Activated CD8-positive, alpha-beta T cell treated with anti-CD3 and anti-CD28 coated beads for 36 hours (primary cell): ENCODE measurements around the gene JAG1. TPM values are rescaled to one million over a fixed set of nuclear protein-coding genes. Genes with fewer than 3 reads are reported as not detected.

Experiments used
- ATAC-seq: fragments of 200-7000 bp; cut with Tn5 transposase; one replicate; pipeline ENCODE4 v1.10.0; 2021; ENCODE audit warnings: mild to moderate bottlenecking, moderate library complexity
- CTCF ChIA-PET: fragments of 350-600 bp; sonication (Branson Sonifier 250); formaldehyde crosslinking; loops from one replicate; lab custom pipeline; 2021; ENCODE audit warnings: antibody characterized with exemption; lab: Charles Lee
- POLR2A ChIA-PET: fragments of 350-600 bp; sonication (Branson Sonifier 250); formaldehyde crosslinking; loops from one replicate; lab custom pipeline; 2021; ENCODE audit warnings: antibody characterized with exemption; lab: Charles Lee
- DNase-seq: peaks from one replicate; pipeline ENCODE4 v3.0.0-alpha.2; 2020
- H3K27ac Mint-ChIP-seq: one replicate; pipeline ENCODE4 v1.8.0; 2021; ENCODE audit warnings: mild to moderate bottlenecking, mixed read lengths
- H3K27me3 Mint-ChIP-seq: one replicate; pipeline ENCODE4 v1.8.0; 2021; ENCODE audit warnings: mixed read lengths
- H3K36me3 Mint-ChIP-seq: one replicate; pipeline ENCODE4 v1.8.0; 2021; ENCODE audit warnings: low read depth, mixed read lengths
- H3K4me1 Mint-ChIP-seq: one replicate; pipeline ENCODE4 v1.8.0; 2021; ENCODE audit warnings: low read depth, mixed read lengths
- H3K4me3 Mint-ChIP-seq: one replicate; pipeline ENCODE4 v1.8.0; 2021; ENCODE audit warnings: mild to moderate bottlenecking, moderate library complexity, mixed read lengths
- H3K9me3 Mint-ChIP-seq: one replicate; pipeline ENCODE4 v1.8.0; 2021; ENCODE audit warnings: mixed read lengths
- CTCF ChIP-seq: fragments of 200-600 bp; IDR thresholded peaks from one replicate; pipeline ENCODE4 v1.8.0; 2022; ENCODE audit warnings: antibody characterized with exemption, mild to moderate bottlenecking
- intact Hi-C: fragments of 100-400 bp; cut with micrococcal nuclease; formaldehyde crosslinking; loops from one replicate; pipeline ENCODE4 v1.10.0; 2022
- total RNA-seq, 2 experiments: library from RNA; stranded (reverse); gene quantifications; one replicate each; pipeline ENCODE4 v1.2.3, GENCODE V29; 2021

Gene JAG1
- total RNA-seq, 2 experiments from 2014 or later, result 0.41 to 0.58 TPM

- intact Hi-C loops, result no loop called here
- no peak for ATAC-seq
- no peak for TF ChIP-seq CTCF
- Mint-ChIP-seq H3K27ac (no peak overlapping the region), H3K9me3 (no peaks in the 10 kb centered on the region), H3K4me3 (no peak overlapping the region), H3K27me3 (no peaks in the 10 kb centered on the region), H3K4me1 (no peaks in the 10 kb centered on the region), H3K36me3 (peaks cover 15% of the 10 kb centered on the region)
- POLR2A ChIA-PET, result no interaction called here
- no peak for DNase-seq
- CTCF ChIA-PET, result interaction anchor here (1.1 kb wide), 1 partner anchor 109 kb away, joined by 3 read pairs; no protein-coding TSS in a partner anchor
Measured at GRCh38 chr20:10610251-10610650, 63.5 kb downstream of the JAG1 start.

GRCh38 chr20:10609770-10610169, 64.0 kb downstream of the JAG1 start:
- H3K27me3 Mint-ChIP-seq, result no peaks in the 10 kb centered on the region
- no peak for TF ChIP-seq CTCF
- ChIA-PET POLR2A (no interaction called here), CTCF (interaction anchor here (1.1 kb wide), 1 partner anchor 110 kb away, joined by 3 read pairs; no protein-coding TSS in a partner anchor)
- H3K4me3 Mint-ChIP-seq, result no peak overlapping the region
- DNase-seq (no peak), ATAC-seq (no peak)
- intact Hi-C loops, result no loop called here
- peaks cover 12% of the 10 kb centered on the region for H3K36me3 Mint-ChIP-seq
- H3K4me1 Mint-ChIP-seq, result no peaks in the 10 kb centered on the region
- no peak overlapping the region for H3K27ac Mint-ChIP-seq
- H3K9me3 Mint-ChIP-seq, result no peaks in the 10 kb centered on the region

GRCh38 chr20:10609276-10609675, 64.5 kb downstream of the JAG1 start:
- no peak for DNase-seq
- no peak for ATAC-seq
- Mint-ChIP-seq H3K27me3 (no peaks in the 10 kb centered on the region), H3K4me3 (no peak overlapping the region), H3K27ac (no peak overlapping the region), H3K9me3 (no peaks in the 10 kb centered on the region), H3K4me1 (no peaks in the 10 kb centered on the region), H3K36me3 (peaks cover 12% of the 10 kb centered on the region)
- ChIA-PET CTCF (interaction anchor here (1.1 kb wide), 1 partner anchor 110 kb away, joined by 3 read pairs; no protein-coding TSS in a partner anchor), POLR2A (no interaction called here)
- no peak for TF ChIP-seq CTCF
- intact Hi-C loops, result no loop called here

DNA sequence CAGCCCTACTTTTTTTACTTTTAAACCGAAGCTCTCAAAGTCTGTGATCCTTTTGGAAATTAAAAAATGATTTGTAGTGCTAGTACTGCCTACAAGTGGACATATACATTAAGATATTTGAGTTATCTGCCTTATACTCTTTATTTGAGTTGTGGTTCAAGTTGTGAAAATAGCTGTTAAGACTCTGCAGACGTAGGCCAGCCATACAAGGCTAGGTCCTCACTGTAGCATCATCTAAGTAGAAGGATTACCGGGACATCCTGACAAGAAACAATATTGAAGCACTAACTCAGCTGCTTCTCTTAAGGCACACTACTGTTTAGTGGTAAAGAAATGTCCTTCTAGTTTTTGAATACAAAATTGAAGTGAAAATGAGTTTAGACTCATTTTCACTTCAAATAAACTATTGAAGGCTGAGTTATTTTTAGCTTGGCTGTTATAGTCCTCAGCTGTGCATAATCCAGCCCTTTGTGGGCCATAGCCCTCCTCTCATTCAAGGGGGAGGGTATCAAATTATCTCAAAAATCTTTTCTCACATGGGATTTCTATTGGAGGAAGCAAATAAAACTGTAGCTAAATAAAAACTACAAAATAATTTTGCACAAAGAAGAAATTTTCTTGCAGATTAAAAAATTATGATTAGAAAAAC, 68.1 kb downstream of the JAG1 start:
- H3K27ac Mint-ChIP-seq, result no peak overlapping the region
- H3K36me3 Mint-ChIP-seq, result peaks cover 20% of the 10 kb centered on the region
- ChIA-PET POLR2A (no interaction called here), CTCF (interaction anchor here (1.4 kb wide), 1 partner anchor 48 kb away, joined by 5 read pairs; no protein-coding TSS in a partner anchor)
- H3K27me3 Mint-ChIP-seq, result no peaks in the 10 kb centered on the region
- no peak for TF ChIP-seq CTCF
- intact Hi-C loops, result no loop called here
- ATAC-seq (no peak), DNase-seq (no peak)
- H3K4me3 Mint-ChIP-seq, result no peak overlapping the region
- peaks cover 8% of the 10 kb centered on the region for H3K4me1 Mint-ChIP-seq
- no peaks in the 10 kb centered on the region for H3K9me3 Mint-ChIP-seq

DNA sequence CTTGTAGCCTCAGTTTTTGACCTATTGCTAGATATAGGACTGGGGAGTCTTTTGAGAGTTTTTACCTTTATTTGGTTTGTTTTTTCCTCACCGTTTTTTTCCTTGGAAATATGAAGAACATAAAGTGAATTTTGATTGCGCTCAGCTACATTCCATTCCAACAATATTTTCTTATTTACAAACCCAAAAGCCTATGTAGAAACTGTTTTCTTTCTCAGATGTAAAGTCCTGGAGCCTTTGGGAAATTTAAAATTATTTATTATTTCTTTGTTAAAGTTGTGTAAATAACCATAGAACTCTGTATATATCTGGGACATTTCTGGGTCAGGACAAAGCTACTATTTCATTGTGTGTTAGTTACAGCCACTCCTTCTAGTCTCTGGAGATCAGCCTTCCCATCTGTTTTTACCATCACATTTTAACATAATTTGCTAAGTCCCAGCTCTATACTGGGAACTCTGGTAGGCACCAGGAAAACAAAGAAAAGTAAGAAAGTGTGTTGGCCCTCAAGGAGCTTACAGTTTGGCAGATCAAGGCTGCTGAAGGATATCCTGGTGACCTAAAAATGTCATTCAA, 68.8 kb downstream of the JAG1 start:
- DNase-seq (no peak), ATAC-seq (no peak)
- CTCF ChIA-PET, result interaction anchor here (1.4 kb wide), 1 partner anchor 47 kb away, joined by 5 read pairs; no protein-coding TSS in a partner anchor
- Mint-ChIP-seq H3K36me3 (peaks cover 24% of the 10 kb centered on the region), H3K4me1 (peaks cover 8% of the 10 kb centered on the region), H3K4me3 (no peak overlapping the region), H3K27ac (no peak overlapping the region), H3K27me3 (no peaks in the 10 kb centered on the region), H3K9me3 (no peaks in the 10 kb centered on the region)
- POLR2A ChIA-PET, result no interaction called here
- intact Hi-C loops, result no loop called here
- TF ChIP-seq CTCF, result no peak
